Left colon (tissue), 2 donors: ENCODE data around the gene PRKG2. TPM values are rescaled to one million over a fixed set of nuclear protein-coding genes. Genes with fewer than 3 reads are reported as not detected.

Source experiments
- ATAC-seq: fragments of 200-7000 bp; cut with Tn5 transposase; one replicate; pipeline ENCODE4 v1.9.1; 2020; ENCODE audit warnings: mild to moderate bottlenecking, moderate library complexity
- DNase-seq, 2 donors: peaks; one replicate each; pipeline ENCODE4 v3.0.0-alpha.2; 2020
- intact Hi-C, 2 donors: fragments of 100-400 bp; cut with DNase I in 1 of 2; cut with micrococcal nuclease in 1 of 2; formaldehyde crosslinking; loops; one replicate each; pipeline versions ENCODE4 v1.11.2 to v1.14.0; 2022; cut with DNase I, micrococcal nuclease
- total RNA-seq, 2 donors: library from RNA; stranded (reverse); fragmentation: NEBNext Ultra II Directional; extraction: Animal tissue kit (Norgen Biotek cat#: 25700); gene quantifications; one replicate each; pipeline ENCODE4 v1.2.1, GENCODE V29; 2021
- donor health status: DM: no; HTN: no; CAD: no.
- donor health status: DM: yes; HTN: yes; CAD: no.

PRKG2 gene
- total RNA-seq, 2 donors from 2014 or later, result 8.0 to 12.3 TPM

GRCh38 chr4:81221303-81222081 is 6.5 kb upstream of the PRKG2 start:
- ATAC-seq (peak; percentile 31), DNase-seq (no peak)
- intact Hi-C loops, result no loop called here

- ATAC-seq, result peak; percentile 66
- intact Hi-C loops, result no loop called here
- DNase-seq, result no peak
Observed at GRCh38 chr4:81220271-81220670, 5.2 kb upstream of the PRKG2 start.

- intact Hi-C loops, result no loop called here
- no peak for DNase-seq
- peak; percentile 32 for ATAC-seq
Observed at GRCh38 chr4:81218206-81218605, 3.2 kb upstream of the PRKG2 start.

- ATAC-seq, result peak; percentile 49
- intact Hi-C loops, result no loop called here
- DNase-seq, result no peak
Observed at GRCh38 chr4:81217779-81218178, 2.8 kb upstream of the PRKG2 start.

GRCh38 chr4:81215931-81216330 is 909 bp upstream of the PRKG2 start:
- intact Hi-C loops, result no loop called here
- DNase-seq, result no peak
- no peak for ATAC-seq

- peak in 1 of 2 donors; percentile 13 for DNase-seq
- peak; percentile 50 for ATAC-seq
Observed at GRCh38 chr4:81214144-81214880, 710 bp downstream of the PRKG2 start.

GRCh38 chr4:81213671-81214070 is 1.4 kb downstream of the PRKG2 start:
- intact Hi-C loops, result no loop called here
- no peak for DNase-seq
- no peak for ATAC-seq

More at GRCh38 chr4:81214144-81214880, 710 bp downstream of the PRKG2 start:
- intact Hi-C loops, result no loop called here

GRCh38 chr4:81211956-81212355 is 3.1 kb downstream of the PRKG2 start:
- intact Hi-C loops, result no loop called here
- ATAC-seq, result no peak
- DNase-seq, result no peak

- ATAC-seq (peak; percentile 96), DNase-seq (no peak)
Observed at GRCh38 chr4:81207828-81208227, 7.2 kb downstream of the PRKG2 start.

GRCh38 chr4:81205302-81205701 is 9.7 kb downstream of the PRKG2 start:
- ATAC-seq (no peak), DNase-seq (no peak)
- intact Hi-C loops, result no loop called here

More at GRCh38 chr4:81207828-81208227, 7.2 kb downstream of the PRKG2 start:
- intact Hi-C loops, result no loop called here

- ATAC-seq (no peak), DNase-seq (no peak)
- intact Hi-C loops, result no loop called here
Observed at GRCh38 chr4:81204571-81204970, 10.5 kb downstream of the PRKG2 start.

GRCh38 chr4:81199831-81200230 is 15.2 kb downstream of the PRKG2 start:
- DNase-seq (no peak), ATAC-seq (no peak)
- intact Hi-C loops, result no loop called here

GRCh38 chr4:81198609-81199008 is 16.4 kb downstream of the PRKG2 start:
- intact Hi-C loops, result no loop called here
- DNase-seq (no peak), ATAC-seq (no peak)

GRCh38 chr4:81197864-81198524 is 17.0 kb downstream of the PRKG2 start:
- ATAC-seq, result no peak
- DNase-seq, result peak in 1 of 2 donors; percentile 25
- intact Hi-C loops, result no loop called here

GRCh38 chr4:81196126-81196650 is 18.8 kb downstream of the PRKG2 start:
- ATAC-seq (peak; percentile 35), DNase-seq (no peak)
- intact Hi-C loops, result no loop called here

- intact Hi-C loops, result no loop called here
- DNase-seq (no peak), ATAC-seq (no peak)
Observed at GRCh38 chr4:81195475-81195874, 19.5 kb downstream of the PRKG2 start.

- intact Hi-C loops, result no loop called here
- no peak for ATAC-seq
- DNase-seq, result no peak
Observed at GRCh38 chr4:81194286-81194685, 20.7 kb downstream of the PRKG2 start.

GRCh38 chr4:81180916-81181315 is 34.1 kb downstream of the PRKG2 start:
- no peak for ATAC-seq
- DNase-seq, result no peak

GRCh38 chr4:81179326-81179725 is 35.7 kb downstream of the PRKG2 start:
- intact Hi-C loops, result no loop called here

More at GRCh38 chr4:81180916-81181315, 34.1 kb downstream of the PRKG2 start:
- intact Hi-C loops, result no loop called here

More at GRCh38 chr4:81179326-81179725, 35.7 kb downstream of the PRKG2 start:
- no peak for DNase-seq
- no peak for ATAC-seq
